SK-N-MC (cell line): ENCODE data around the gene P2RX1.

Experiments
- DNase-seq: peaks from one replicate; pipeline ENCODE4 v3.0.0-alpha.2; 2011; ENCODE audit warnings: low read depth, low spot score
- H3K27ac ChIP-seq: fragments of 200-600 bp; sonication (generic); 2 replicates; pipeline ENCODE4 v1.5.1; 2016; ENCODE audit warnings: mixed run types
- H3K36me3 ChIP-seq: fragments of 200-600 bp; sonication (generic); 2 replicates; pipeline ENCODE4 v1.6.1; 2017; ENCODE audit warnings: antibody characterized with exemption, low read length, mixed read lengths; ENCODE audit not compliant: insufficient read depth
- H3K4me3 ChIP-seq: fragments of 200-600 bp; sonication (generic); 2 replicates; pipeline ENCODE4 v1.5.1; 2016
- H3K9ac ChIP-seq: fragments of 200-600 bp; sonication (generic); 2 replicates; pipeline ENCODE4 v1.8.0; 2017; ENCODE audit warnings: mixed run types, mixed read lengths; ENCODE audit not compliant: insufficient read length
- H3K9me3 ChIP-seq: fragments of 200-600 bp; sonication (generic); 2 replicates; pipeline ENCODE4 v1.6.1; 2017; ENCODE audit warnings: low read depth, mild to moderate bottlenecking, antibody characterized with exemption, low read length, moderate library complexity, mixed read lengths
- EZH2 ChIP-seq: fragments of 200-600 bp; sonication (generic); IDR thresholded peaks from one replicate; pipeline ENCODE4 v1.6.1; 2017; ENCODE audit warnings: antibody characterized with exemption
- FOXP2 ChIP-seq: optimal IDR thresholded peaks from 2 replicates; pipeline ENCODE3; 2011; ENCODE audit warnings: mild to moderate bottlenecking, moderate library complexity; ENCODE audit not compliant: insufficient read depth; ENCODE audit errors: extremely low read length, control extremely low read depth
- POLR2AphosphoS5 ChIP-seq: IDR thresholded peaks from 2 replicates; pipeline ENCODE4 v1.6.1; 2012; ENCODE audit warnings: mild to moderate bottlenecking, low read depth, low read length, borderline replicate concordance

The P2RX1 gene

DNA sequence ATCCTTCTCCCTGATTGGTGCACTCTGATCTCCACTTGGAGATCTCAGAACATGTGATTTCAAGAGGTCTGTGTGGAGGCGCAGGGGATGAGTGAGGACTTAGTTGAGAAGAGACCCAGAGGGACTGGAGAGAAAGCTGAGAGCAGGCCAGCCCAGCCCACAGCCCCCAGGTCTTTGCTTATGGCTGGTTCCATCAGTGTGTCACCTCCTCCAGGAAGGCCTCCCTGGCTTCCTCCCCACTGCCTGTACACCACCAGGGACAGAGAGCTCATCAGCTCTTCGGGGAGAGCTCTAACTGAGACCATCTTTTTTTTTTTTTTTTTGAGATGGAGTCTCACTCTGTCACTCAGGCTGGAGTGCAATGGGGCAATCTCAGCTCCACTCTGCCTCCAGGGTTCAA is 3.4 kb downstream of the P2RX1 start:
- TF ChIP-seq POLR2AphosphoS5: no peak
- no peak for TF ChIP-seq EZH2
- TF ChIP-seq FOXP2: no peak
- no peak overlapping the region for H3K27ac ChIP-seq
- no peak for DNase-seq
- no peaks in the 10 kb centered on the region for H3K36me3 ChIP-seq
- no peak overlapping the region for H3K4me3 ChIP-seq
- no peak overlapping the region for H3K9ac ChIP-seq
- H3K9me3 ChIP-seq: no peaks in the 10 kb centered on the region

DNA sequence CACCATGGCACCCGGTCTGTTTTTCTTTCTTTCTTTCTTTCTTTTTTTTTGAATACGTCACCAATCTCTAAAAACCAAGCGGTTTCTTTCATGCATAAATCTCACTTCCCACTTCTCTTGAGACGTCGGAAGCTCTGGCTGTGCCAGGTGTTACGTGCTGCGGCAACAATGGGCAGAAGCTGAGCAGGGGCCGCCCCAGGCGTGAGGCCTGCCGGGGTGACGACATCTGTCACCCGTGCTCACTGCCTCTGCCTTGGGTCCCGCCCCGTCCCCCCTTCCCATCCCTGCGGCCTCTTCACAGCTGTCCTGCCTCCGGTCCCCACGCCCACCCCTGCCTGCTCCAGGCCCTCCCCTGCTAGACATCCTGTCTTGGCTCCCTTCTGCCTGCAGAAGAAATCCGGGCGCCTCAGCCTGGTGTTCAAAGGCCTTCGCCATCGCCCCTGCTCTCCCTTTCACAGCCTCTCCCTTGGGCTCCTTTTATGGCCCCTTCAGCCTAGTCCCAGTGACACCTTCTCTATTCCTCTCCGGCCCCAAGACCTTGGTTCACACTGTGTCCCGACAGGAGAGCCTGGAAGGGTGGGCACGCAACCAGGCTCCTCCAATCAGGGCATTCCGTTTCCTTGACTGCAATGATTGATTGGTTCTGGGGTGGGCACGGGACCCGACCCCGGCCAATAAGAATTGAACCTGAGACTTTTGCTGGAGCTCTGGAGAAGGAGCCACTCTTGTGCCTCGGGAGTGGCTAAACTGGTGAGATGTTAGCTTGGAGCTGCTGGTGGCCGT is 4.8 kb downstream of the P2RX1 start:
- H3K4me3 ChIP-seq: no peak overlapping the region
- DNase-seq: no peak
- TF ChIP-seq FOXP2: no peak
- TF ChIP-seq EZH2: no peak
- no peak for TF ChIP-seq POLR2AphosphoS5
- no peak overlapping the region for H3K27ac ChIP-seq
- H3K9me3 ChIP-seq: no peaks in the 10 kb centered on the region
- H3K9ac ChIP-seq: no peak overlapping the region
- no peaks in the 10 kb centered on the region for H3K36me3 ChIP-seq

DNA sequence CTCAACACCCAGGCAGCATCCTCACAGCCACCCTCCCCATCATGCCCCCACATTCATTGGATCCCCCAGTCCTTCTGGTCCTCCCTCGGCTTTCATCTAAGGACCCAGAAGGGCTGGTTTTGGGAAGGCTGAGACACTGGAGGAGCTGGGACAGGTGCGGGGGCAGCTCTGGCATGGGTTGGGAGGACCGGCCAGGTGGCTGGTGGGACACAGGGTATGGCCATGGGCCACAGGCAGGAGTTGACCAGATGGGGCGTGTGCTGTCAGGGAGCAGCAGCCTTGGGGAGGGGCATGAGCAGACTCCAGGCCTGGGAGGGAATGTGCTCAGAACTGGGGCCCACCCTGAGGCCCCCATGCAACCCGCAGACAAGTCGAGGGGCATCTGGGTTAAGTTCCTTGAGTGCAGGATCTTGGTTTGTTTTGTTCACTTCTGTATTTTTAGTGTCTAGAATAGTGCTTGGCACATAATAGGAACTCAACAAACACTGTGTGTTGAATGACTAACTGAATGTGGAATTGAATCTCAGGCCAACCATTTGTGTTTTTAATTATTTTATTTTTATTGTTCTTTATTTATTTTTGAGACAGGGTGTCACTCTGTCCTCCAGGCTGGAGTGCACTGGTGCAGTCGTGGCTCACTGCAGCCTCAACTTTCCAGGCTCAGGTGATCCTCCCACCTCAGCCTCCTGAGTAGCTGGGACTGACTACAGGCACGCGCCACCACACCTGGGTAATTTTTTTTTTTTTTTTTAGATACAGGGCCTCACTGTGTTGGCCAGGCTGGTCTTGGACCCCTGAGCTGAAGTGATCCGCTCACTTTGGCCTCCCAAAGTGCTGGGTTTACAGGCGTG is 5.6 kb downstream of the P2RX1 start:
- H3K9me3 ChIP-seq: no peaks in the 10 kb centered on the region
- no peak overlapping the region for H3K4me3 ChIP-seq
- H3K27ac ChIP-seq: no peak overlapping the region
- no peak for TF ChIP-seq POLR2AphosphoS5
- TF ChIP-seq EZH2: no peak
- TF ChIP-seq FOXP2: no peak
- no peak for DNase-seq
- H3K36me3 ChIP-seq: no peaks in the 10 kb centered on the region
- H3K9ac ChIP-seq: no peak overlapping the region

DNA sequence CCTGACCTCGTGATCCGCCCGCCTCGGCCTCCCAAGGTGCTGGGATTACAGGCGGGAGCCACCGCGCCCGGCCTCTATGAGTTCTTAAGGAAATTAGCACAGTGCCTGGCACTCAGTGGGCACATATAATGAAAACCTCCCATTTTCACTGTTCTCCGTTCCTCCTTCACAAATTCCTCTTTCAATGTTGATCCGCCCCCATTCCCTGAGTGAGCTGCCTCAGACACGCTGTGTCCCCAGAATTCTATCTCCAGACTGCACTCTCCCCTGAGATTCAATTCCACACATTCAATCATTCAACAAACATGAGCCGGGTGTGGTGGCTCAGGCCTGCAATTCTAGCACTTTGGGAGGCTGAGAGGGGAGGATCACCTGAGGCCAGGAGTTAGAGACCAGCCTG is 7.0 kb downstream of the P2RX1 start:
- Histone ChIP-seq H3K4me3 (no peak overlapping the region), H3K36me3 (no peaks in the 10 kb centered on the region), H3K9me3 (no peaks in the 10 kb centered on the region), H3K9ac (no peak overlapping the region), H3K27ac (no peak overlapping the region)
- no peak for DNase-seq
- TF ChIP-seq FOXP2 (no peak), EZH2 (no peak), POLR2AphosphoS5 (no peak)

DNA sequence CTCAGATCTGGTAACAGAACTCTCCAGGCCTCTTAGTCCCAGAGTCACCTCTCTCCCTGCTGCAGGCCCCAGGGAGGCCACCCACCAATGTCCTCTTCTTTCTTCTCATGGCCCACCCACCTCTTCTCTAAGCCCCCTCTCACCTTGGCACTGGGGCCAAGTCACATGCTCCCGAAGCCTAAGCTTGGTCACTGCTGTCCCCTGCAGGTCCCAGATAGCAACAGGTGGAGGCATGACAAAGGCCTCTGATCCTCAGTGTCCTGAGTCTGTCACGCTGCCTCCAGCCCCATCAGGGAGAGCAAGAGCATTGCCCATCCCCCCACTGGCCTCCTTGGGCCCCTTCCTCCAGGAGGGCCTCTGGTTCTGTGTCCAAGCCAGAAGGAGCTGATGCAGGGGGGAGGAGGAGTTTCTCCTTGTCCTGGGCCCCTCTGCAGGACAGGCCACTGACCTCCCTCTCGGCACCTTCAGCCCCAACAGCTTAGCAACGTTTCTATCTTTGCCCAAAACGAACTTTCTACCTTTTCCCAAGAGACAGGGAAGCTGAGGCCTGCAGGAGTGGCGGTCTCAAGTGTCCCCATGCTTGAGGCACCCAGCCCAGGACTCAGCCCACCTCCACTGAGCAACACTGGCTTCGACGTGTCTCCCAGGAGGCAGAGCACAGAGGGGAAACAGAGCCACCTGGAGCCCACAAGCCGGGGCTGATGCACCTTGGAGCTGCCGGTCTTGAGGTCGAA is 8.6 kb downstream of the P2RX1 start:
- DNase-seq: no peak
- H3K9ac ChIP-seq: no peak overlapping the region
- TF ChIP-seq POLR2AphosphoS5: no peak
- TF ChIP-seq FOXP2: no peak
- no peak for TF ChIP-seq EZH2

DNA sequence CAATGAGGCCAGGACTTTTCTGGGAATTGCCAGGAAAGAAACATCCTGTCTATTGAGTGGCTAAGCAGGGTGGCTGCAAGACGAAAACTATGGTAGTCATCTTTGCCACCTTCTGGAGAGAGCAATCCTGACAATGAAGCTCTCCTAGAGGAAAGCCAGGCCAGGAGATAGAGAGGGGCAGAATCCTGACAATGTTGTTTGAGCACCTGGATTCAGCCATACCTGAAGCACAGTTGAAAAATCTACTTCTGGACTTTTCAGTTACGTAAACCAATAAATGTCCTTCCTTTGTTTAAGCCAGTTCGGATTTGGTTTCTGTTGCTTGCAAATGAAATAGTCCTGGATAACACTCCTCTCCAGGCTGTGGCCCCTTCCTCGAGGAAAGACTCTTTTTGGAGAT is 9.4 kb downstream of the P2RX1 start:
- no peak for DNase-seq
- no peak for TF ChIP-seq EZH2
- TF ChIP-seq POLR2AphosphoS5: no peak
- no peak for TF ChIP-seq FOXP2
- Histone ChIP-seq H3K27ac (no peak overlapping the region), H3K9me3 (no peaks in the 10 kb centered on the region), H3K36me3 (no peaks in the 10 kb centered on the region), H3K9ac (no peak overlapping the region), H3K4me3 (no peak overlapping the region)

More for the DNA sequence above, 8.6 kb downstream of the P2RX1 start:
- Histone ChIP-seq H3K36me3 (no peaks in the 10 kb centered on the region), H3K27ac (no peak overlapping the region), H3K9me3 (no peaks in the 10 kb centered on the region), H3K4me3 (no peak overlapping the region)

DNA sequence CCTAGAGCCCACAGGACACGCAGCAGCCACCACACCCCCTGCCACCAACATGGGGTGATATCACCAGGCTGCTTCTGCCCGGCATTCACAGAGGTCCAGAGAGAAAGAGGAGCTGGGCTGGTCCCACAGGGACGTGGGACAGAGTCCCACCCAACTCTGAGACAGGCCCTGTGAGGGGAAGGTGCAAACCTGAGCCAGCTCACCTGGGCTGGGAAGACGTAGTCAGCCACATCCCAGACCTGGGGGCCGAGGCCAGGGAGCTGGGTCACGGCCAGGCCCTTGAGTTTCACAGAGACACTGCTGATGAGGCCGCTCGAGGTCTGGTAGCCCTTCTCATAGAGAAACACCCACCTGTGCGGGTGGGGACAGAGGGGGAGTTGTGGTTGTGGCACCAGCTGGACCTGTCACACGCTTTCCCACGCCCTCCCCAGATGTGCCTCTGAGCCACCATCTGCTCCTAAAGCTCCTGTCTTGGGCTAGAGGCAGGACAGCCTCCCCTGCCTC is 11.2 kb downstream of the P2RX1 start:
- Histone ChIP-seq H3K9me3 (no peaks in the 10 kb centered on the region), H3K36me3 (no peaks in the 10 kb centered on the region), H3K4me3 (no peak overlapping the region), H3K9ac (no peak overlapping the region), H3K27ac (no peak overlapping the region)
- TF ChIP-seq EZH2 (no peak), FOXP2 (no peak), POLR2AphosphoS5 (no peak)
- no peak for DNase-seq

DNA sequence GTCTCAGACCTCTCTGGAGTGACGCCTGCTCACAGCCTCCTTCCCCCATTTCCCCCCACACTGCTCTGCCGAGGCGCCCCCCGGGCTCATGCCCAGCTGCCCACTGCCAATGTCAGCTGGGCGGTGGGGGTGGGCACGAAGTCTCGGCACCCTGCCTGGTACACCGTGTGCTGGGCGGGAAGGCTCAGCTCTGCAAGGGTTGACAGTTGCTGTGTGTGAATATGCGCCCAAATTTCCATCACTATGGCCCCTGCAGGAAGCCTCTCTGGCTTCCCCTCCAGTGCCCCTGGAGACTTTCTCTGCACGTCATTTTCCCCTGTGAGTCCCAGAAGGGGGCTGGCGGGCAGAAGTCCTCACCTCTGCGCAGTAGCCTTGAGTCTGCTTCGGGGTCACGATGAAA is 11.8 kb downstream of the P2RX1 start:
- Histone ChIP-seq H3K9me3 (no peaks in the 10 kb centered on the region), H3K36me3 (no peaks in the 10 kb centered on the region), H3K4me3 (no peak overlapping the region), H3K27ac (no peak overlapping the region), H3K9ac (no peak overlapping the region)
- DNase-seq: no peak
- TF ChIP-seq POLR2AphosphoS5: no peak
- no peak for TF ChIP-seq FOXP2
- TF ChIP-seq EZH2: no peak
